ENCODE data around the gene ZNF69. TPM values are rescaled to one million over a fixed set of nuclear protein-coding genes. Genes with fewer than 3 reads are reported as not detected.

ZNF69 gene
- total RNA-seq, 2 experiments from 2014 or later = 9.7 to 13.9 TPM

DNA sequence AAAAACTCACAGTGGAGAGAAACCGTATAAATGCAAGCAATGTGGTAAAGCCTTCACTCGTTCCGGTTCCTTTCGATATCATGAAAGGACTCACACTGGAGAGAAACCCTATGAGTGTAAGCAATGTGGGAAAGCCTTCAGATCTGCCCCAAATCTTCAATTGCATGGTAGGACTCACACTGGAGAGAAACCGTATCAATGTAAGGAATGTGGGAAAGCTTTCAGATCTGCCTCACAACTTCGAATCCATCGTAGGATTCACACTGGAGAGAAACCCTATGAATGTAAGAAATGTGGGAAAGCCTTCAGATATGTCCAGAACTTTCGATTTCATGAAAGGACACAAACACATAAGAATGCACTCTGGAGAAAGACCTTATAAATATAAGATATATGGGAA lies 19.4 kb upstream of the ZNF69 start:
- Histone ChIP-seq H2AFZ (ENCODE audit: low read length) (no peak overlapping the region), H3K4me1 (ENCODE audit: insufficient read depth, low read length, poor library complexity, severe bottlenecking) (no peaks in the 10 kb centered on the region), H3K9me2 (ENCODE audit: insufficient read depth, low read length) (no peaks in the 10 kb centered on the region), H3K4me3 (ENCODE audit: low read depth, low read length, poor library complexity, severe bottlenecking) (no peak overlapping the region), H3K36me3 (ENCODE audit: insufficient read depth, low read length) (peaks cover 51% of the 10 kb centered on the region), H3K9me3 (ENCODE audit: low read length) (peaks cover 6% of the 10 kb centered on the region; the same call in 1 of the 2 replicates), H3K4me2 (ENCODE audit: low read length) (no peak overlapping the region), H4K20me1 (ENCODE audit: insufficient read depth, low read length) (no peaks in the 10 kb centered on the region), H3K27ac (ENCODE audit: low read depth, low read length, poor library complexity, severe bottlenecking) (no peak overlapping the region), H3K79me2 (ENCODE audit: insufficient read depth, low read depth, low read length) (peaks cover 4% of the 10 kb centered on the region; the same call in 1 of the 2 replicates)
- no peak for DNase-seq (ENCODE audit: low spot score)
- ChIA-PET CTCF (ENCODE audit: unreplicated experiment) (no interaction called here), POLR2A (no interaction called here)
- intact Hi-C loops (cut with micrococcal nuclease; ENCODE audit: unreplicated experiment) = no loop called here
- TF ChIP-seq, protein P1, sequence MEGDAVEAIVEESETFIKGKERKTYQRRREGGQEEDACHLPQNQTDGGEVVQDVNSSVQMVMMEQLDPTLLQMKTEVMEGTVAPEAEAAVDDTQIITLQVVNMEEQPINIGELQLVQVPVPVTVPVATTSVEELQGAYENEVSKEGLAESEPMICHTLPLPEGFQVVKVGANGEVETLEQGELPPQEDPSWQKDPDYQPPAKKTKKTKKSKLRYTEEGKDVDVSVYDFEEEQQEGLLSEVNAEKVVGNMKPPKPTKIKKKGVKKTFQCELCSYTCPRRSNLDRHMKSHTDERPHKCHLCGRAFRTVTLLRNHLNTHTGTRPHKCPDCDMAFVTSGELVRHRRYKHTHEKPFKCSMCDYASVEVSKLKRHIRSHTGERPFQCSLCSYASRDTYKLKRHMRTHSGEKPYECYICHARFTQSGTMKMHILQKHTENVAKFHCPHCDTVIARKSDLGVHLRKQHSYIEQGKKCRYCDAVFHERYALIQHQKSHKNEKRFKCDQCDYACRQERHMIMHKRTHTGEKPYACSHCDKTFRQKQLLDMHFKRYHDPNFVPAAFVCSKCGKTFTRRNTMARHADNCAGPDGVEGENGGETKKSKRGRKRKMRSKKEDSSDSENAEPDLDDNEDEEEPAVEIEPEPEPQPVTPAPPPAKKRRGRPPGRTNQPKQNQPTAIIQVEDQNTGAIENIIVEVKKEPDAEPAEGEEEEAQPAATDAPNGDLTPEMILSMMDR (conservative IDR thresholded peaks at IDR 0.05; ENCODE audit: low read length) = no peak
- no peak for TF ChIP-seq EZH2phosphoT487 (IDR thresholded peaks at IDR 0.05; ENCODE audit: borderline replicate concordance, low read depth, low read length)
- BruUV-seq (replicated peaks) = no TSS peak

DNA sequence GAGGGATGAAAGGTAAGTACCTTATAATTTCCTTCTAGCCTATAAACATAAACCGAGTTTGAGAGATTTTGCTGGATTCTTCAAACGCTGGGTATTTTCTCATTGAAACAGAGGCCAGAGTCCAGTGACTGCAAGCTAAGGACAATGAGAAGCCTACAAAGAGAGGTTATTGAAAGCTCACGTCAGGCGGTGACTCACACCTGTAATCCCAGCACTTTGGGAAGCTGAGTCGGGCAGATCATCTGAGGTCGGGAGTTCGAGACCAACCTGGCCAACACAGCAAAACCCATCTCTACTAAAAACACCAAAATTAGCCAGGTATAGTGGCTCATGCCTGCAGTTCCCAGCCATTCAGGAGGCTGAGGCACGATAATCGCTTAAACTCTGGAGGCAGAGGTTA lies 15.0 kb upstream of the ZNF69 start:
- Histone ChIP-seq H4K20me1 (ENCODE audit: insufficient read depth, low read length) (no peaks in the 10 kb centered on the region), H3K4me1 (ENCODE audit: insufficient read depth, low read length, poor library complexity, severe bottlenecking) (no peaks in the 10 kb centered on the region), H3K4me3 (ENCODE audit: low read depth, low read length, poor library complexity, severe bottlenecking) (no peak overlapping the region), H3K36me3 (ENCODE audit: insufficient read depth, low read length) (peaks cover 28% of the 10 kb centered on the region), H3K27ac (ENCODE audit: low read depth, low read length, poor library complexity, severe bottlenecking) (no peak overlapping the region), H3K9me3 (ENCODE audit: low read length) (peaks cover 6% of the 10 kb centered on the region; the same call in 1 of the 2 replicates), H2AFZ (ENCODE audit: low read length) (no peak overlapping the region), H3K9me2 (ENCODE audit: insufficient read depth, low read length) (no peaks in the 10 kb centered on the region), H3K4me2 (ENCODE audit: low read length) (no peak overlapping the region), H3K79me2 (ENCODE audit: insufficient read depth, low read depth, low read length) (no peaks in the 10 kb centered on the region)
- BruUV-seq (replicated peaks) = no TSS peak
- ChIA-PET POLR2A (no interaction called here), CTCF (ENCODE audit: unreplicated experiment) (no interaction called here)
- intact Hi-C loops (cut with micrococcal nuclease; ENCODE audit: unreplicated experiment) = no loop called here
- TF ChIP-seq, protein P1 (conservative IDR thresholded peaks at IDR 0.05; ENCODE audit: low read length) = no peak
- no peak for TF ChIP-seq EZH2phosphoT487 (IDR thresholded peaks at IDR 0.05; ENCODE audit: borderline replicate concordance, low read depth, low read length)
- no peak for DNase-seq (ENCODE audit: low spot score)

DNA sequence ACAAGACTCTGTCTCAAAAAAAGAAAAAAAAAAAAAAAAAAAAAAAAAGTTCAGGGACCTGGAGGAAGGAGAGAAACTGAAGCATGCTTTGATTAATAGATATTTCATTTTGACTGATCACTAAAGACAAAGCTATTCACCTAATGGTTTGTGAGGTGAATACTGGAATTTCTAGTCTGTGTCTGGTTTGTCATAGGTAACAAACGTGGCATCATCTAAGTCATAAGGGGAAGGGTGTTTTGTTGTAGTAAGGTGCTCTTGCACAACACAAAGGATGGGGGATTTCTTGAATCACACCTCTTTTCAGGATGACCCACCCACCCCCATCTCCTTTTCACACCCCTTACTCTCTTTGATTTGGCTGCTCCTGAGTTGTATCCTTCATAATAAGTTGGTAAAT lies 13.8 kb upstream of the ZNF69 start:
- Histone ChIP-seq H3K9me3 (ENCODE audit: low read length) (peaks cover 3% of the 10 kb centered on the region; the same call in 1 of the 2 replicates), H3K79me2 (ENCODE audit: insufficient read depth, low read depth, low read length) (no peaks in the 10 kb centered on the region), H3K36me3 (ENCODE audit: insufficient read depth, low read length) (peaks cover 17% of the 10 kb centered on the region), H3K4me3 (ENCODE audit: low read depth, low read length, poor library complexity, severe bottlenecking) (no peak overlapping the region), H3K4me1 (ENCODE audit: insufficient read depth, low read length, poor library complexity, severe bottlenecking) (no peaks in the 10 kb centered on the region), H3K4me2 (ENCODE audit: low read length) (no peak overlapping the region), H2AFZ (ENCODE audit: low read length) (no peak overlapping the region), H3K27ac (ENCODE audit: low read depth, low read length, poor library complexity, severe bottlenecking) (no peak overlapping the region), H4K20me1 (ENCODE audit: insufficient read depth, low read length) (no peaks in the 10 kb centered on the region), H3K9me2 (ENCODE audit: insufficient read depth, low read length) (no peaks in the 10 kb centered on the region)
- ChIA-PET CTCF (ENCODE audit: unreplicated experiment) (no interaction called here), POLR2A (interaction anchor here (0.6 to 1.0 kb wide), 2 partner anchors 76 to 112 kb away, joined by 3 read pairs; no protein-coding TSS in a partner anchor)
- TF ChIP-seq, protein P1 (conservative IDR thresholded peaks at IDR 0.05; ENCODE audit: low read length) = no peak
- TF ChIP-seq EZH2phosphoT487 (IDR thresholded peaks at IDR 0.05; ENCODE audit: borderline replicate concordance, low read depth, low read length) = no peak
- intact Hi-C loops (cut with micrococcal nuclease; ENCODE audit: unreplicated experiment) = no loop called here
- no peak for DNase-seq (ENCODE audit: low spot score)
- BruUV-seq (replicated peaks) = no TSS peak

Measured in OCI-LY7 (cell line).